ENCODE data around the gene ANKRD37.

ANKRD37 gene

DNA sequence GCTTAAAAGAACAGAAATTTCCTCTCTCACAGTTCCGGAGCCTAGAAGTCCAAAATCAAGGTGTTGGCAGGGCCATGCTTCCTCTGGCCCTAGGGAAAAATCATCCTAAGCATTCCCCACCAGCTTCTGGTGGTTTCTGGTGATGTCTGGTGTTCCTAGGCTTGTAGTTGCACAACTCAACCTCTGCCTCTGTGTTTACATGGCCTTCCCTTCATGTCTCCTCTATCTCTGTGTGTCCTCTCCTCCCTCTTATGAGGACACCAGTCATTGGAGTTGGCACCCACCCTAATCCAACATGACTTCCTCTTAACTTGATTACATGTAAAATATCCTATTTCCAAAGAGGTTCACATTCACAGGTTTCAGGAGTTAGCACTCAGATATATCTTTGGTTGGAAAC, 16.3 kb upstream of the ANKRD37 start:
- Histone ChIP-seq H3K9me3 (ENCODE audit: severe bottlenecking) (peaks cover 7% of the 10 kb centered on the region), H3K27me3 (ENCODE audit: insufficient read depth, low read depth, severe bottlenecking) (no peaks in the 10 kb centered on the region), H3K4me3 (ENCODE audit: low read depth, low read length) (no peak overlapping the region), H3K36me3 (no peaks in the 10 kb centered on the region), H3K27ac (no peak overlapping the region)
- no peak for DNase-seq
- TF ChIP-seq, protein P1, sequence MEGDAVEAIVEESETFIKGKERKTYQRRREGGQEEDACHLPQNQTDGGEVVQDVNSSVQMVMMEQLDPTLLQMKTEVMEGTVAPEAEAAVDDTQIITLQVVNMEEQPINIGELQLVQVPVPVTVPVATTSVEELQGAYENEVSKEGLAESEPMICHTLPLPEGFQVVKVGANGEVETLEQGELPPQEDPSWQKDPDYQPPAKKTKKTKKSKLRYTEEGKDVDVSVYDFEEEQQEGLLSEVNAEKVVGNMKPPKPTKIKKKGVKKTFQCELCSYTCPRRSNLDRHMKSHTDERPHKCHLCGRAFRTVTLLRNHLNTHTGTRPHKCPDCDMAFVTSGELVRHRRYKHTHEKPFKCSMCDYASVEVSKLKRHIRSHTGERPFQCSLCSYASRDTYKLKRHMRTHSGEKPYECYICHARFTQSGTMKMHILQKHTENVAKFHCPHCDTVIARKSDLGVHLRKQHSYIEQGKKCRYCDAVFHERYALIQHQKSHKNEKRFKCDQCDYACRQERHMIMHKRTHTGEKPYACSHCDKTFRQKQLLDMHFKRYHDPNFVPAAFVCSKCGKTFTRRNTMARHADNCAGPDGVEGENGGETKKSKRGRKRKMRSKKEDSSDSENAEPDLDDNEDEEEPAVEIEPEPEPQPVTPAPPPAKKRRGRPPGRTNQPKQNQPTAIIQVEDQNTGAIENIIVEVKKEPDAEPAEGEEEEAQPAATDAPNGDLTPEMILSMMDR (IDR thresholded peaks at IDR 0.05; ENCODE audit: low read depth, low read length), result no peak

DNA sequence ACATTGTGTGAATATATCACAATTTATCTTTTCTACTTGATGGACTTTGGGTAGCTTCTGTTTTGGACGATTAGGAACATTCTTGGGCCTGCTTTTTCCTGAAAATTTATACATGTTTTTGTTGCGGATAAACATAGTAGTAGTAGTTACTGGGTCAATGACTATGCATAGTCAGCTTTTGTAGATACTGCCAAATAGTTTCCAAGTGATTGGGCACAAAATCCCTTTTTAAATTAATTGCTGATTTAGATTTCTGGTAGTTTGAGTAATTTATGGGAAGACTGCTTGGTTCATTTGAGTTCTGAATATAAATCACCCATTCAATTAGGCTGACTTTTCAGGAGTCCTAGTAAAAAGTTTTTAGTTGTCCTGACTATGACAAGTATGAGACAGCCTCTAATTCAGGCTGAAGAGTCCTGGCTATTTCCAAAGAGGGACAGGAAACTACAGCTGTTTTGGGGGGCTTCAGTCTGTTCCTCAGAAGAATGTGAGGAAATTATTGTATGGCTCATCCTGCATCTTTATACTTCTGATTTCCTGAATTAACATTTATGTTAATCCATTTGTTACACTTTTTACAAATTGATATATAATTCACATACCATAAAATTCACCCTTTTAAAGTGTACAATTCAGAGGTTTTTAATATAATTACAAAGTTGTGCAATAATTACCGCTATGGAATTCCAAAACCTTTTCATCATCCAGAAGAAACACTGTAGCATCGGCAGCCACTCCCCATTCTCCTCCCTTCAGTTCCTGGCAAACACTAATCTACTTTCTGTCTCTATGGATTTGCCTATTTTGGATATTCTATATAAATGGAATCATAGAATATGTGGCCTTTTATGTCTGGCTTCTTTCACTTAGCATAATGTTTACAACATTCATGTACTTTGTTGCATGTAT, 15.1 kb upstream of the ANKRD37 start:
- Histone ChIP-seq H3K9me3 (ENCODE audit: severe bottlenecking) (peaks cover 7% of the 10 kb centered on the region), H3K27ac (no peak overlapping the region), H3K27me3 (ENCODE audit: insufficient read depth, low read depth, severe bottlenecking) (no peaks in the 10 kb centered on the region), H3K36me3 (no peaks in the 10 kb centered on the region), H3K4me3 (ENCODE audit: low read depth, low read length) (no peak overlapping the region)
- DNase-seq, result no peak
- TF ChIP-seq, protein P1 (IDR thresholded peaks at IDR 0.05; ENCODE audit: low read depth, low read length), result no peak

- H3K27me3 ChIP-seq (ENCODE audit: insufficient read depth, low read depth, severe bottlenecking), result no peaks in the 10 kb centered on the region
- H3K27ac ChIP-seq, result no peak overlapping the region
- no peaks in the 10 kb centered on the region for H3K36me3 ChIP-seq
- peaks cover 7% of the 10 kb centered on the region for H3K9me3 ChIP-seq (ENCODE audit: severe bottlenecking)
- no peak for DNase-seq
- no peak overlapping the region for H3K4me3 ChIP-seq (ENCODE audit: low read depth, low read length)
- TF ChIP-seq, protein P1 (IDR thresholded peaks at IDR 0.05; ENCODE audit: low read depth, low read length), result no peak
These were observed 13.9 kb upstream of the ANKRD37 start for GRCh38 chr4:185382754-185383153.

- TF ChIP-seq, protein P1 (IDR thresholded peaks at IDR 0.05; ENCODE audit: low read depth, low read length), result no peak
- Histone ChIP-seq H3K36me3 (no peaks in the 10 kb centered on the region), H3K27ac (no peak overlapping the region), H3K4me3 (ENCODE audit: low read depth, low read length) (no peak overlapping the region), H3K9me3 (ENCODE audit: severe bottlenecking) (peaks cover 7% of the 10 kb centered on the region), H3K27me3 (ENCODE audit: insufficient read depth, low read depth, severe bottlenecking) (no peaks in the 10 kb centered on the region)
- no peak for DNase-seq
These were observed 13.2 kb upstream of the ANKRD37 start for GRCh38 chr4:185383451-185383850.

DNA sequence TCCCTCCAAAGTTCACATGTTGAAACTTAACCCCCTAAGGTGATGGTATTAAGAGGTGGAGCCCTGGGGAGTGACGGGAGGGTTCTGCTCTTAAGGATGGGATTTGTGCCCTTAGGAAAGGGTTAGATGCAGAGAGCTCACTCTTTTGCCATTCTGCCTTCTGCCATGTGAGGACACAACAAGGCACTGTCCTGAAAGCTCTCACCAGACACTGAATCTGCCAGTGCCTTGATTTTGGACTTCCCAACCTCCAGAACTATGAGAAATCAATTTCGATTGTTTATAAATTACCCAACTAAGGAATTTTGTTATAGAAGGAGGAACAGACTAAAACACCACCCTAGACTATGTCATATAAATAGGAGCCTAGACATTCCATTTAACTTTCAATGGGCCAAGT, 12.6 kb upstream of the ANKRD37 start:
- Histone ChIP-seq H3K27me3 (ENCODE audit: insufficient read depth, low read depth, severe bottlenecking) (no peaks in the 10 kb centered on the region), H3K9me3 (ENCODE audit: severe bottlenecking) (peaks cover 7% of the 10 kb centered on the region), H3K4me3 (ENCODE audit: low read depth, low read length) (no peak overlapping the region), H3K27ac (no peak overlapping the region), H3K36me3 (no peaks in the 10 kb centered on the region)
- no peak for DNase-seq
- TF ChIP-seq, protein P1 (IDR thresholded peaks at IDR 0.05; ENCODE audit: low read depth, low read length), result no peak

Data from WERI-Rb-1 (cell line).